ENCODE measurements around the gene ZNF831.

Gene ZNF831

DNA sequence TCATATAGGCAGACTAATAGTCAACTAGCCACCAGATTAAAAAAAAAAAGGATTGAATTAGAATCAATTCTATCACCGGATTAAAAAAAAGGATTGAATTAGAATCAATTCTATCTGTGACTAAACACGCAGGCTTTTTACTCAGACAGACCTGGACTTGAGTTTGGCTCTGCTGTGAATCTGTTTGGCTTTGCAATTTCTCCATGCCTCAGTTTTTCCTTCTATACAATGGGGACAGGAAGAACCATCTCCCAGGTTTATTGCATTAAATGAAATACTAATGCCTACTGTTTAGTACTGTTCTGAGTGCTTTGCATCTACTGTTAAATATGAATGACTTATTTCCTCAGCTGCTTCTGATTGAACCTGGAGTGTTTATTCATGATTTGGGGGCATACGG is 106.8 kb downstream of the ZNF831 start:
- Histone ChIP-seq H3K36me3 (replicated peaks) (no peaks in the 10 kb centered on the region), H3K27me3 (replicated peaks) (no peaks in the 10 kb centered on the region), H3K4me3 (ENCODE audit: low read depth, low read length) (no peak overlapping the region), H3K27ac (no peak overlapping the region)
- TF ChIP-seq, protein P1, sequence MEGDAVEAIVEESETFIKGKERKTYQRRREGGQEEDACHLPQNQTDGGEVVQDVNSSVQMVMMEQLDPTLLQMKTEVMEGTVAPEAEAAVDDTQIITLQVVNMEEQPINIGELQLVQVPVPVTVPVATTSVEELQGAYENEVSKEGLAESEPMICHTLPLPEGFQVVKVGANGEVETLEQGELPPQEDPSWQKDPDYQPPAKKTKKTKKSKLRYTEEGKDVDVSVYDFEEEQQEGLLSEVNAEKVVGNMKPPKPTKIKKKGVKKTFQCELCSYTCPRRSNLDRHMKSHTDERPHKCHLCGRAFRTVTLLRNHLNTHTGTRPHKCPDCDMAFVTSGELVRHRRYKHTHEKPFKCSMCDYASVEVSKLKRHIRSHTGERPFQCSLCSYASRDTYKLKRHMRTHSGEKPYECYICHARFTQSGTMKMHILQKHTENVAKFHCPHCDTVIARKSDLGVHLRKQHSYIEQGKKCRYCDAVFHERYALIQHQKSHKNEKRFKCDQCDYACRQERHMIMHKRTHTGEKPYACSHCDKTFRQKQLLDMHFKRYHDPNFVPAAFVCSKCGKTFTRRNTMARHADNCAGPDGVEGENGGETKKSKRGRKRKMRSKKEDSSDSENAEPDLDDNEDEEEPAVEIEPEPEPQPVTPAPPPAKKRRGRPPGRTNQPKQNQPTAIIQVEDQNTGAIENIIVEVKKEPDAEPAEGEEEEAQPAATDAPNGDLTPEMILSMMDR (IDR thresholded peaks at IDR 0.05; ENCODE audit: low read depth, low read length, missing control alignments) = no peak
- no peak for DNase-seq
- in situ Hi-C loops (cut with HindIII; ENCODE audit: low pct_ligation_motif_present, low sequenced_read_pairs) = no loop called here

DNA sequence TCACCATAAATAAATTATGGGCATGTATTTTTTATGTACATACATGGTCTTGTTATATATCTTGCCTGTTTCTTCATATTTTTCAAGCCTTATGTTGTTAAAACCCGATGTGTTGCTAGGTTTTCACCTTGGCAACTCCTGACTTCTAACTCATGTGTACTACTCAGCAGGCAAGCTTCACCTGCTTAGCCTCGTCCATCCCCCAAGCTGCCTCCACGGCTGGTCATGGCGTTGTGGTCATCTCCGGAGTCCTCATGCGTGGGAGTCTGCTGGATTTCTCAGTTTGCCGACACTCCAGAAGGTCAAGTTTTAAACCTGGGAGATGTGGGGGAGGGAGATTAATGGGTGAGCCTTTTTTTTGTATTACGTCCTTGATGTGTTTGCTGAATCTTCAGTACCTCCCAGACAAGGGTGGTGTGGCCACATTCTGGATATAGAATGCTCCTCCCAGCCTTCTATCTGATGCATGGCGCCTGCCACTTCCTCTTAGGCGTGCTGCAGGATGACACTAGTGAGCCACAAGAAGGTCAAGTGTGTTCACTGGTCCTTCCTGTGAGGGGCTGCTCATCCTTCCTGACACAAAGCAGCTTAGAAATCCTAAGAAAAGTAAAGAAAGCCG is 110.2 kb downstream of the ZNF831 start:
- Histone ChIP-seq H3K4me3 (ENCODE audit: low read depth, low read length) (no peak overlapping the region), H3K27ac (no peak overlapping the region), H3K36me3 (replicated peaks) (no peaks in the 10 kb centered on the region), H3K27me3 (replicated peaks) (no peaks in the 10 kb centered on the region)
- DNase-seq = no peak
- TF ChIP-seq, protein P1 (IDR thresholded peaks at IDR 0.05; ENCODE audit: low read depth, low read length, missing control alignments) = no peak
- in situ Hi-C loops (cut with HindIII; ENCODE audit: low pct_ligation_motif_present, low sequenced_read_pairs) = no loop called here

DNA sequence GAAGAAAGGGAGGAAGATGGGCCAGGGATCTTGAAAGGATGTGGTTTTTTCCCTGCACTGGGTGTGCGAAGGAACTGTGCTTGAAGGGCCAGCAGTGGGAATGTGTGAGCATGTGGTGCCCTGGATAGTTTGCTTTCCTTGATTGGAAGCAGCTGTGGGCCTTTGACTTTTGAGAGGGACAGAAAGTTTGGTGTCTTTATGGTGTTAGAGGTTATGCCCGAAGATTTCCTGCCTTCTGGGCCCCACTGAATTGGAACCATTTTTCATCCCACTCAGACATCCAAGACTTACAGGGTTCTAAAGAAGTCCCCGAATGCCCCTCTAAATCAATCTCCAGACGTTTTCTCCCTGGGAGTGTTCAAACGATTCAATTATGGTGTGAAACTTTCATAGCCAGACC is 113.3 kb downstream of the ZNF831 start:
- H3K4me3 ChIP-seq (ENCODE audit: low read depth, low read length) = no peak overlapping the region
- in situ Hi-C loops (cut with HindIII; ENCODE audit: low pct_ligation_motif_present, low sequenced_read_pairs) = no loop called here

DNA sequence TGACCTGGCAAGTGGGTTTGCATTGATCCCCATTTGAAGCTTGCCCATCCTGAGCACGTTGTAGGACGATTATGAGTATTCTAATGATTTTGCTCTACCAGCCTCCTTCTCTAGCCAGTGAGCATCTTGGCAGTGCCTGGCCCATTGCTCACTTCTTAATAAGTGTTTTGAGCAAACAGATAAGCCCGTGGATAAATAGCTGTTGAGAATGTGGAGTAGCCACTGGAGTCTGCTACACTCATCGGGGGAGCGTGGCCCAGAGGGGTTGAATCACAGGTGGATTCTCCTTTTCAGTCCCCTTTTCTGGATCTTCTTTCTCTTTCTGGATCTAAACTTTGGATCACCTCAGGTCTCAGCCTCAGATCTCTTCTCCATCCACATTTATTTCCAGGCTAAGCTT is 120.8 kb downstream of the ZNF831 start:
- Histone ChIP-seq H3K4me3 (ENCODE audit: low read depth, low read length) (no peak overlapping the region), H3K36me3 (replicated peaks) (no peaks in the 10 kb centered on the region), H3K27ac (no peak overlapping the region), H3K27me3 (replicated peaks) (no peaks in the 10 kb centered on the region)
- no peak for DNase-seq
- TF ChIP-seq, protein P1 (IDR thresholded peaks at IDR 0.05; ENCODE audit: low read depth, low read length, missing control alignments) = no peak
- in situ Hi-C loops (cut with HindIII; ENCODE audit: low pct_ligation_motif_present, low sequenced_read_pairs) = no loop called here

More for the DNA sequence above, 113.3 kb downstream of the ZNF831 start:
- Histone ChIP-seq H3K27me3 (replicated peaks) (no peaks in the 10 kb centered on the region), H3K27ac (no peak overlapping the region), H3K36me3 (replicated peaks) (no peaks in the 10 kb centered on the region)
- no peak for DNase-seq
- TF ChIP-seq, protein P1 (IDR thresholded peaks at IDR 0.05; ENCODE audit: low read depth, low read length, missing control alignments) = no peak

DNA sequence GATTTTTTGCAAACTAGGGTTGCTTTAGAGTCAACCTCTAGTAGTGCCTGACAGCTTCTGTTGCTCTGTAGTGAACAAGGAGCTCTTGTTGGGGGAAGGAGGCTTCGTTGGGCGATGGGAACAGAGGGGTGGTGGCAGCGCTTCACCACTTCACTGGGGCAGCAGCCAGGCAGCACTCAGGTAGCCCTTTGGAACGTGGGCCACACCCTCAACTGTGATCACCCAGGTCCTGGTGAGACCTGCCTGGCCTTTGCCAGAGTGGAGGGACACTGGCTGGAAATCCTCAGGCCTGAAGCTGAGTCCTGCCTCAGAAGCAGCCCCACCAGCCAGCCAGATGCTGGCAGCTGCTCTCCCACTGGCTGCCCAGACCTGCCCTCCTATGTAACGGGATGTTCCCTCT is 126.4 kb downstream of the ZNF831 start:
- in situ Hi-C loops (cut with HindIII; ENCODE audit: low pct_ligation_motif_present, low sequenced_read_pairs) = no loop called here
- TF ChIP-seq, protein P1 (IDR thresholded peaks at IDR 0.05; ENCODE audit: low read depth, low read length, missing control alignments) = no peak
- no peak overlapping the region for H3K4me3 ChIP-seq (ENCODE audit: low read depth, low read length)
- no peaks in the 10 kb centered on the region for H3K36me3 ChIP-seq (replicated peaks)
- no peak overlapping the region for H3K27ac ChIP-seq
- H3K27me3 ChIP-seq (replicated peaks) = no peaks in the 10 kb centered on the region
- no peak for DNase-seq

Measured in brain microvascular endothelial cell (primary cell).